8988T (cell line): ENCODE measurements around the gene MCC.
A peak's percentile ranks its signal among the peaks of the same experiment; 100 is the strongest.

Source experiments
- DNase-seq: peaks from one replicate; pipeline ENCODE4 v3.0.0; 2011

Gene MCC

DNA sequence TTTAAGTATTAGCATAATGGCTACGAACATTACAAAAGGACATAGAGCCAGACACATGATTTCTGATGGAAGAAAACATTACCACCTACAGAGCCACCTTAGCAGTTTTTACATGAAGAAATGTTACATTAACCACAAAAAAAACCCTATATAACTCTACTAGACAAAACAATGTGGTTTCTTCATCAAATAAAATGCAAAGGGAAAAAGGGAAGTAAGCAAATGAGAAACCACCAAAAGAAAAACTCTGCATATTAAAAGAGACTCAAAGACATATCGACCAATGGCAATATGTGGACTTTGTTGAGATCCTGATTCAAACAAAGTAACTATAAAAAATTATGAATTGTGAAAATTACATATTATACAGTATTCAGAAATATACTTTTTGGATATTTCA, 186.1 kb downstream of the MCC start:
- DNase-seq, result no peak

GRCh38 chr5:113299591-113299990, 188.7 kb downstream of the MCC start:
- no peak for DNase-seq

GRCh38 chr5:113296676-113297075, 191.6 kb downstream of the MCC start:
- DNase-seq, result no peak

- DNase-seq, result no peak
Observed at GRCh38 chr5:113295111-113295539, 193.1 kb downstream of the MCC start.

- DNase-seq, result peak; percentile 75
Observed at GRCh38 chr5:113294311-113295110, 193.7 kb downstream of the MCC start.

DNA sequence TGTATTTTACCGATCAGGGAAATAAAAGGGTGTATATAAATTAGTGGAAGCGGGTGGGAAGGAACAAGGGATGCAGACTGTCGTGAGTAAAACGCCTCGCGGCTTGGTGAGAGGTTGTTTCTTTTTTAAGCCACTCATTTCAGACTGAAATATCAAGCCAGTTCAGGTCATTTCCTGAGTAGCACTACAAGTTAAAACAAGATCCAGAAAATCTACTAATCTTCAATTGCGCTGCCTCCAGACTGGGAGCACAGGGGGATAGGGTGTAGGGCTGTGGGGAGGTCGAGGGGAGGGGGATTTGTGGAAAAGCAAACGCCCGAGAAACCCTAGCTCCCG, 194.3 kb downstream of the MCC start:
- DNase-seq, result no peak

GRCh38 chr5:113293068-113293974, 194.9 kb downstream of the MCC start:
- no peak for DNase-seq

DNA sequence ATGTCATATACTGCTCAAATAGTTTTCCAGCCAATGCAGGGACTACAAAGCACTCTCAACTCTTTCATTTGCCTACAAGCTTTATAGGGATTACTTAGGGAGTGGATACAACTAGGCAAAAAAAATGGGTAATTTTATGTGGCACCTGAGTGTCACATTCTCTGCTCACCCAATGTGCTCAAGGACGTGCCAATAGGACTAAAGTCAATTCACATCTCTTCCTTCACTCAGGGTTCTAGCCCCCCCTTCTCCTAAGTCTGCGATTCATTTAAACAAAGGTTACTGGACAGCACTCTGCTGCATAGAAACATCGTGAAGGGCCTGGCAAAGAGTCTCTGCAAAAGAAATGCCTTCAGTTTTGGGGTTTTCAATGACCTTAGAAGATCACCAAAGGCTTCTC, 195.8 kb downstream of the MCC start:
- no peak for DNase-seq

DNA sequence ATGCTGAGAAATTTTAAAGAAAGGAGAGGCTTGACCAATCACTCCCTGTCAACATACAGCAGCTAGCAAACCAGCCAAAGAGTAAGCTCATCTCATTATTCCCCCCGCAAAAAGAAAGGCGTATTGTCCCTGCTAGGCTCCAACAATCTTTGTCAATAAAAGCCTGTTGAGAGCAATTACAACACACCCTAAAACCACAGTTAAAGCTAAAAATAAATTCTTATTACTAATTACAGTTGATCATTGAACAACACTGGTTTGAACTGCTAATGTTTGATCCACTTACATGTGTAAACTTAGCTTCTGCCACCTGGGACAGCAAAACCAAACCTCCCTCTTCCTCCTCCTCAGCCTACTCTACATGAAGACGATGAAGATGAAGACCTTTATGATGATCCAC, 204.7 kb downstream of the MCC start:
- DNase-seq, result no peak

DNA sequence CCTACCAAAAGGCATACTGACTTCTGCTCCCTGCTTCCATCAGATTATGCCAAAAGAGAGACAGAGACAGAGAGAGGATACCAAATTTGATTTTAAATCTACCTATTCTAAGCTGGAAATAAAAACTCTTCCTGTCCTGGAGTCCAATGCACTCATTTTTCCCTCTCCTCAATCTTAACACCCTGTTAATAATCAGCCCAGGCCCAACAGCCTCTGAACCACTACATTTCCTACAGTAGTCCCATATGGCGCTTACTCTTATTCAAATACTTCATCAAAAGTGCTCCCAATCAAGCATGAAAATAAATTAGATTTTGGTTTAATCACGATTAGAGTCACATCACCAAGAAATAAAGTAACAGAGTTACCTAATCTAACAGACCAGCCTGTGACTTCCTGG, 205.8 kb downstream of the MCC start:
- DNase-seq, result no peak

DNA sequence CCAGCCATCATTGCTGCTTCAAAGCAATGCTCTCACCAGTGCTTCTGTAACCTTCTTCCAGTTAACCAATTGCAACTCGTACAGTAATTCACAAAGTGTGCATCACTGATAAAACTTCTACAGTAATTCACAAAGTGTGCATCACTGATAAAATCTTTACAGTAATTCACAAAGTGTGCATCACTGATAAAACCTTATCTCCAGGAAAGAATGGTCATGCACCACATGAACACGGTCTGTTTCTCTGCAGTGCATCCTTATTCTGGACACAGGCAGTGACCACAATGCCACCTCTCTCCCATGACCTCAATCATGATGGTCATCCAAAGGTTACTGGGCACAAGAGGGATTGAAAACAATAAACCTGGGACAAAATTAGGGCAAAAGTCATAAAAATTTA, 207.1 kb downstream of the MCC start:
- no peak for DNase-seq

GRCh38 chr5:113280541-113280940, 207.7 kb downstream of the MCC start:
- no peak for DNase-seq

GRCh38 chr5:113278976-113279375, 209.3 kb downstream of the MCC start:
- no peak for DNase-seq

GRCh38 chr5:113276493-113276892, 211.8 kb downstream of the MCC start:
- no peak for DNase-seq

DNA sequence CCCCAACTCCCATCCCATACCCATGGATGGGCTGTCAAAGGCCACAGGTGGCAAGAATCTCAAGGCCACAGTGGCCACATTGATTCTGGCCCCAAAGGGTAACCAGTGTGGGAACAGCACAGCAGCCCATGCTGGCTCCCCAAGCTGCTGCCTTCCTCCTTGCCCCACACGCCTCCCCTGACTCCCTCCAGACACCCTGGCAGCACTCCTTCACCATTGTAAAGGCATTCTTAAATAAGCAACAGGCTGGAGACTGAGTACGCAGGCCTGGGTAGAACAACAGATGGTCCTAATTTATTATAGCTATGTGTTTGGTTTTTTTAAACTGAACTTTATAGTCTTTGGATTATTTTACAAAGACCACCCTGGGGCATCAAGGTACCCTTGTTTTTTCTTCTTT, 212.3 kb downstream of the MCC start:
- no peak for DNase-seq

GRCh38 chr5:113274836-113275414, 213.3 kb downstream of the MCC start:
- no peak for DNase-seq

- no peak for DNase-seq
Observed at GRCh38 chr5:113273948-113274347, 214.3 kb downstream of the MCC start.

DNA sequence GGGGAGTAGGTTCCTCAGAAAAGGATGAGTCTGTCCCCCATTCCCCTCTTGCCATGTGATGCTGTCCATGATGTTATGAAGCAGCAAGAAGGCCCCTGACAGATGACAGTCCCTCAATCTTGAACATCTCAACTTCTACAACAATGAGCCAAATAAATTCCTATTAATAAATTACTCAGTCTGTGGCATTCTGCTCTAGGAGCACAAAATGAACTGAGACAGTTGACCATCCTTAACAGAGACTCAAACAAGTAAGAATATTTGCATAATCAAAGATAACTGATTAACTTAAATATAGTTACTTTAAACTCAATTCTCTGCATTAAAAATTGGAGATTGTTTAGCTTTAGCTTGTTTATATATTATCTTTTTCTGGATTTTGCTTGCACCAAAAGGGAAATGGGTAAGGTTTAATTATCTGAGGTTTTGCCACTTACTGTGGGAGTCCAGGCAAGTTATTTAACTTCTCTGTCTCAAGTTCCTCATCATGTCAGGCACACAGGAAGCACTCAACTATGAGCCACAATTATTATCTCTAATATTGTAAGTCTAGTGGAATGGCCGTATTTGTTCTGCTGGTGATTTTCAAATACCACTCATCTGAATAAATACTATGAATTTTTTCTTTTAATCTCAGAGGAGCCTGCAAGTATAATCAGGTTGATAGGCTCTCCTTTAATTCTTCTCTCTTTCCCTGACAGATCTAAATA, 216.4 kb downstream of the MCC start:
- DNase-seq, result no peak

GRCh38 chr5:113271015-113271414, 217.2 kb downstream of the MCC start:
- no peak for DNase-seq

DNA sequence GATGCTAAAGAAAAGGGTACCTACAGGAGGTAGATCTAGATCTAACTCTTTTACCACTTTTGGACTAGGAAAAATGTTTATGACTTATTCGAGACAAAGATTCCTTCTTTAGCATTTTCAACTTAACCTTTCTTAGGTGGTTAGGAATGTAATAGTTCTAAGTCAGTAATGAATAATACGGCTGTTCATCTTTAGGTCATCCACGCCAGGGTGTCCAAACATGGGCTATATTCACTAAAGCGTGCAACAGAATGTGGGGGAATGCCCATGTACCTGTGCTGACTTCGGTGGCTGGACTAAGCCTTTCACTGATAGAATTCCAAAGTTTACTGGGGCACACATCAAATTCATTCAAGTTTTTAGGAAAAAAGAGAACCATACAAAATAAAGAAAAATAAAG, 218.2 kb downstream of the MCC start:
- DNase-seq, result no peak

DNA sequence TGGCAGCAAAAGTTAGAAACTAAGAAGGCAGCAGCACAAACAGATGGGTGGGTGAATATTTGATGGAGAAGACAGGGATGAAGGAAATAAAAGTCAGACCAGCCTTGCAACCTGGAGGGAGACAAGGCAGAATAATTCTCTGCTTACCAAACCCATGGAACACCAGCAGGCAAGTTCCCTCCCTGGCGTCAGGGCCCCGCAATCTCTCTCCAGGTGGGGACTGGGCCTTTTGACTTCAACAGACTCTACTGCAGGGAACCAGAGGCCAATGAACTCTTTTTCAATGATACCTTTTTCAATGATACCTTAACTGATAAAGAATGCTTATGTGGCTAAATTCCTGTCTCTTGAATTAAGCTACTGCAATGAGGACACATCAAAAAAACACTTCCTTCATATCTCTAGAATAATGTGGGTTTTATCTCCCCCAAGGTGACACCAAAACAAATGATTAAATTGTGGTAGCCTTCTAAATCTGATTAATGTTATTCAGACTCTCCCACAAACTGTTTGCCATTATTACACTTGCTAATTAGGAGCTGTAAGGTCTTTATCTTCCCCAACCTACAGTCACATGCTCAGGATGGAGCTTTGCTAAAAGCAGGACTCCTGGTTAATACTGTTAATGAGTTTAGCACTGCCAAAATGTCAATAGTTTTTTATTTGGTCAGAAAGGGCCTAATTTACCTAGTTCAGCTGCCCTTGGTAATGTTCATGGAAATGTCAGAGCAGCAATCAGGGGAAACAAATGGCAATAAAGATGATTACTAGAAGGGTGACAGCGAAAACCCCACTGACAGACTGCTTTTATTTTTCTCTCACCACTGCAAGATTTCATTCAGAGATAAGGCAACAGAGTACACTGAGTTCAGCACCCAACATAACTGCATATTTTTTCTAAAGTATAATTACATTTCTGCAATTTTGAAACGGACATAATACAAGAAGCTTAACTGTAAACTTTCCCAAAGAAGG, 218.9 kb downstream of the MCC start:
- DNase-seq, result no peak

- DNase-seq, result no peak
Observed at GRCh38 chr5:113268232-113268631, 220.0 kb downstream of the MCC start.
